Measurements from ENCODE around the gene MBTPS1.

The MBTPS1 gene

DNA sequence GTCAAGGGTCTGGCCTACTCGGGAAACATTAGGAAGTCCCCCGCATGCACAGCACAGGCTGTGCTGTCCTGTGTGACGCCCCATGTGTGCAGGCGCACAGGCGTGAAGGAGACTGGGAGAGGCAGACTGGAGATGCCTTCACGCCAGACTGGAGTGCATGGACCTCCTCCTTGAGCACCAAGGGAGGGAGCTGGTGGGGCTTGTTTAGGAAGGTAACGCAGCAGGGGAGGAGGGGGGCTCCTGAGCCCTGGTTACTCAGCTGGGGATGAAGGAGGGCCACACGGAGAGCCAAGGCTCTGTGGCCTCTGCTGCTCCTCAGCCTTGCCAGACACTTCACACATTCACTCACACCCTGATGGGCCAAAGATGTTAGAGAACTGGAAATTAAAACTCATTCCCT is 20.5 kb upstream of the MBTPS1 start:
- H3K79me2 ChIP-seq (ENCODE audit: insufficient read depth, low read depth), result peaks cover 14% of the 10 kb centered on the region
- no peak overlapping the region for H3K9ac ChIP-seq
- H3K4me1 ChIP-seq (ENCODE audit: low read depth, poor library complexity, severe bottlenecking), result peaks cover 79% of the 10 kb centered on the region
- H3K27ac ChIP-seq, result no peak overlapping the region; the same call in 1 of the 2 replicates
- no peak overlapping the region for H2AFZ ChIP-seq (ENCODE audit: low read depth)
- TF ChIP-seq, protein P1, sequence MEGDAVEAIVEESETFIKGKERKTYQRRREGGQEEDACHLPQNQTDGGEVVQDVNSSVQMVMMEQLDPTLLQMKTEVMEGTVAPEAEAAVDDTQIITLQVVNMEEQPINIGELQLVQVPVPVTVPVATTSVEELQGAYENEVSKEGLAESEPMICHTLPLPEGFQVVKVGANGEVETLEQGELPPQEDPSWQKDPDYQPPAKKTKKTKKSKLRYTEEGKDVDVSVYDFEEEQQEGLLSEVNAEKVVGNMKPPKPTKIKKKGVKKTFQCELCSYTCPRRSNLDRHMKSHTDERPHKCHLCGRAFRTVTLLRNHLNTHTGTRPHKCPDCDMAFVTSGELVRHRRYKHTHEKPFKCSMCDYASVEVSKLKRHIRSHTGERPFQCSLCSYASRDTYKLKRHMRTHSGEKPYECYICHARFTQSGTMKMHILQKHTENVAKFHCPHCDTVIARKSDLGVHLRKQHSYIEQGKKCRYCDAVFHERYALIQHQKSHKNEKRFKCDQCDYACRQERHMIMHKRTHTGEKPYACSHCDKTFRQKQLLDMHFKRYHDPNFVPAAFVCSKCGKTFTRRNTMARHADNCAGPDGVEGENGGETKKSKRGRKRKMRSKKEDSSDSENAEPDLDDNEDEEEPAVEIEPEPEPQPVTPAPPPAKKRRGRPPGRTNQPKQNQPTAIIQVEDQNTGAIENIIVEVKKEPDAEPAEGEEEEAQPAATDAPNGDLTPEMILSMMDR (conservative IDR thresholded peaks at IDR 0.05; ENCODE audit: low read depth, low read length), result no peak
- H3K4me2 ChIP-seq, result peak overlapping the region; percentile 91; the same call in 1 of the 2 replicates
- no peaks in the 10 kb centered on the region for H3K27me3 ChIP-seq (ENCODE audit: insufficient read depth, low read depth)
- no peaks in the 10 kb centered on the region for H4K20me1 ChIP-seq (ENCODE audit: insufficient read depth)
- H3K4me3 ChIP-seq (IDR thresholded peaks at IDR 0.05; ENCODE audit: insufficient read depth, low read depth, low read length), result no peak overlapping the region
- no peaks in the 10 kb centered on the region for H3K36me3 ChIP-seq (ENCODE audit: insufficient read depth)

DNA sequence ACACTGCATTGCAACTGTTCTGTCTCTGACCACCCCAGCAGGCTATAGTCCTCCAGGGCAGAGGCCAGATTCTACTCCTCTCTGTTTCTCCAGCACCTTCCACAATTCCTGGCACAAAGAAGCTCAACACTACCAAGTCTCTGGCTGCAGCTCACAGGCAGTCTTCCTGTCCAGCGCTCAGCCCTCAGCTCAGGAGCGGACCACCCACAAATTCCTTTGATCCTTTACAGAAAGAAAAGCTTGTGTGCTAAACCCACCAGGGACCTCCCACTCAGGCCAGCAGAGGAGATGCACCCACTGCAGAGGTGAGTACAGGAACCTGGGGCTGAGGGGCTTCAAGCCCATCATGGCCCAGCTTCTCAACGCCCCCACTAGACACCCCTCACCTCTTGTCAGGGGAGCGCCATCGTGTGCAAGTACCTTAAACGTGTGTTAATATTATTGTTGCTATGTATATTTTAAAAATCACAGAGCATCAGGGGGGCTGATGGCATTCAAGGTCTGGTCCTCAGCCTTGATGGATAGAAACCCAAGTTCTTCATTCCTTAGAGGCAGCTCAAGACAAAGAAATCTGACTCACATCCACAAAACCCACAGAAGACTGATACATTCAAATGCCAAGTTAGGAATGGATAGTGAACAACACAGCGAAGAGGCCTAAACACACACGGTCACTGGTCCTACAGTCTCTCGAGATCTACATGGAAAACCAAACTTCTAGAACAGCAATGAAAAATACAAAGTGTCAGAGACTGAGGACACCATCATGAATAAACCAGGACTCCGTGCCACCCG is 19.8 kb upstream of the MBTPS1 start:
- Histone ChIP-seq H3K36me3 (ENCODE audit: insufficient read depth) (no peaks in the 10 kb centered on the region), H3K4me3 (IDR thresholded peaks at IDR 0.05; ENCODE audit: insufficient read depth, low read depth, low read length) (no peak overlapping the region), H4K20me1 (ENCODE audit: insufficient read depth) (no peaks in the 10 kb centered on the region), H3K4me2 (no peak overlapping the region; the same call in 1 of the 2 replicates), H3K79me2 (ENCODE audit: insufficient read depth, low read depth) (peaks cover 14% of the 10 kb centered on the region), H3K27me3 (ENCODE audit: insufficient read depth, low read depth) (no peaks in the 10 kb centered on the region), H3K9ac (no peak overlapping the region), H3K4me1 (ENCODE audit: low read depth, poor library complexity, severe bottlenecking) (peaks cover 78% of the 10 kb centered on the region), H3K27ac (no peak overlapping the region), H2AFZ (ENCODE audit: low read depth) (no peak overlapping the region)
- TF ChIP-seq, protein P1 (conservative IDR thresholded peaks at IDR 0.05; ENCODE audit: low read depth, low read length), result no peak

DNA sequence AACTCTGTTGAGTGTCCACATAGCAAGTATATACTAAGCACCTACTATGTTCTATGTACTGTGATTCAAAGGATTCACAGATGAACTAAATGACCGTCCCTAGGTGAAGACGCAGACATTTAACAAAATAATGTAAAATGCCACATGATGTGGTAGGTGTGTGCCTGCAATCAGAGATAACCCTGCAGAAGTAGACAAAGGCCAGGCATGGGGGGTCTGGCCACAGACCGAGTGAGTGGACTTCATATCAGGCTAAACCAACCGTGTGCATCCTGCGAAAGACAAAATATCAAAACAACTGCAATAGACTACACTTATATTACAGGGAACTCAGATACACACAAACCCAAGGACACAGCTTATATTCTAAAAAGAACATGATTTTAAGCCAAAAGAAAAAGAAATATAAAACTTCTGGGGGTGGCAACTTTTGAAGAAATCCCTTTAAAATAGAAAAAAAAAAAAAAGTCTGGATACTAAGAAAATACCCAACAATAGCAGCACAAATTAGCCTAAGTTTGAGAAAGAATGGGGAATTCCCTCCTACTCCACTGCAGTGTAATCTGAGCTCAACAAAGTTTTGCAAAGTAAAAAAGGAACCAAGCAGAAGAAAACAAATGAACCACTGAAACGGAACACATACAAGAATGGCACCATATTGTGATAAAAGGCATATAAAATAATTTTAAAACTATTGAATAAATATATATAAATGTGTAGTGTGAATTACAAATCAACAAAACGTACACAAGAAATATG is 16.0 kb upstream of the MBTPS1 start:
- TF ChIP-seq, protein P1 (conservative IDR thresholded peaks at IDR 0.05; ENCODE audit: low read depth, low read length), result no peak
- H3K27me3 ChIP-seq (ENCODE audit: insufficient read depth, low read depth), result no peaks in the 10 kb centered on the region
- H2AFZ ChIP-seq (ENCODE audit: low read depth), result no peak overlapping the region
- no peak overlapping the region for H3K27ac ChIP-seq
- H3K9ac ChIP-seq, result no peak overlapping the region
- H3K4me1 ChIP-seq (ENCODE audit: low read depth, poor library complexity, severe bottlenecking), result peaks cover 76% of the 10 kb centered on the region
- H3K4me2 ChIP-seq, result peak overlapping the region; percentile 75
- H3K36me3 ChIP-seq (ENCODE audit: insufficient read depth), result no peaks in the 10 kb centered on the region
- H3K4me3 ChIP-seq (IDR thresholded peaks at IDR 0.05; ENCODE audit: insufficient read depth, low read depth, low read length), result no peak overlapping the region
- H3K79me2 ChIP-seq (ENCODE audit: insufficient read depth, low read depth), result peaks cover 14% of the 10 kb centered on the region
- no peaks in the 10 kb centered on the region for H4K20me1 ChIP-seq (ENCODE audit: insufficient read depth)

DNA sequence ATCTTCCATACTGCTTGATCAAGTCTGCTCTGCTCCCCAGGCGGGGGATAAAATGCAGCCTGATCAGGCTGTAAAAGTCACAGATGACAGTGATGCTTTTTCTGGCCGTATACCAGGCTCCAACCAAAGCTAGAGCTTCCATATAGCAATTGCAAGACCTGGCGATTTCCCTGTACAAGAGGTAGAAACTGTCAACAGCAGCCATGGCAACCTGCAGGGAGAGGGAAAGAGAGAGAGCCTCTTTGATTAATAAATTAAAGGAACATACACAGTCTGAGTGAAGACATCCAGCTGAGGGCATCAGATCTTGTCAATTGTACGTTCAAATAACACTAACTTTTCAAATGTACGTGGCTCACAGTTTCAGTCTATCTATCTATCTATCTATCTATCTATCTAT is 14.4 kb upstream of the MBTPS1 start:
- TF ChIP-seq, protein P1 (conservative IDR thresholded peaks at IDR 0.05; ENCODE audit: low read depth, low read length), result no peak
- no peak overlapping the region for H3K4me3 ChIP-seq (IDR thresholded peaks at IDR 0.05; ENCODE audit: insufficient read depth, low read depth, low read length)
- no peak overlapping the region for H2AFZ ChIP-seq (ENCODE audit: low read depth)
- no peaks in the 10 kb centered on the region for H4K20me1 ChIP-seq (ENCODE audit: insufficient read depth)
- H3K4me1 ChIP-seq (ENCODE audit: low read depth, poor library complexity, severe bottlenecking), result peaks cover 61% of the 10 kb centered on the region
- no peak overlapping the region for H3K9ac ChIP-seq
- H3K36me3 ChIP-seq (ENCODE audit: insufficient read depth), result no peaks in the 10 kb centered on the region
- peaks cover 4% of the 10 kb centered on the region for H3K79me2 ChIP-seq (ENCODE audit: insufficient read depth, low read depth)
- no peak overlapping the region for H3K27ac ChIP-seq
- H3K27me3 ChIP-seq (ENCODE audit: insufficient read depth, low read depth), result no peaks in the 10 kb centered on the region
- no peak overlapping the region for H3K4me2 ChIP-seq

Measured in KMS-11 (cell line).